HCT116 (cell line): ENCODE measurements around the gene MPHOSPH10. TPM values are rescaled to one million over a fixed set of nuclear protein-coding genes. Genes with fewer than 3 reads are reported as not detected.

Experiments used
- ATAC-seq: fragments of 200-7000 bp; cut with Tn5 transposase; 2 replicates; pipeline ENCODE4 v1.9.1; 2020; ENCODE audit warnings: mild to moderate bottlenecking, moderate library complexity
- BruUV-seq: library from RNA; stranded (reverse); fragments of 400-500 nt; replicated peaks from 2 replicates; lab custom pipeline; 2021; lab: Mats Ljungman, UMichigan
- CTCF ChIA-PET: fragments of 300-600 bp; sonication (Branson Sonifier 250); formaldehyde crosslinking; loops from one replicate; lab custom pipeline; 2021; ENCODE audit warnings: antibody characterized with exemption; lab: Charles Lee
- POLR2A ChIA-PET: fragments of 300-600, 350-600 bp; sonication (Branson Sonifier 250); formaldehyde crosslinking; loops from one replicate; lab custom pipeline; 2021; ENCODE audit warnings: antibody characterized with exemption; lab: Charles Lee
- RAD21 ChIA-PET, 2 experiments: fragments of 300-600 bp; sonication (Branson Sonifier 250); formaldehyde crosslinking; loops; one replicate each; lab custom pipeline; 2023; ENCODE audit warnings: low total read pairs in 2 of 2; ENCODE audit not compliant: uncharacterized antibody in 2 of 2, unreplicated experiment in 2 of 2, low non-redundant PET in 1 of 2; lab: Charles Lee
- DNase-seq: peaks from one replicate; pipeline ENCODE4 v3.0.0-alpha.2; 2010; ENCODE audit warnings: low read depth, low spot score
- H2AFZ ChIP-seq: fragments of 200-600 bp; shearing (Covaris generic), sonication (generic); 2 replicates; pipeline ENCODE4 v1.6.1; 2017; ENCODE audit warnings: low read depth, mixed run types, mixed read lengths, antibody characterized with exemption, low read length; ENCODE audit not compliant: poor library complexity, severe bottlenecking
- H3K27ac ChIP-seq: 2 replicates; pipeline ENCODE4 v1.5.1; 2012; ENCODE audit warnings: low read depth, low read length
- H3K27me3 ChIP-seq: fragments of 200-600 bp; sonication (generic); 2 replicates; pipeline ENCODE4 v1.6.1; 2016; ENCODE audit warnings: mixed run types, low read length, mixed read lengths; ENCODE audit not compliant: insufficient read depth
- H3K36me3 ChIP-seq, 2 experiments: fragments of 200-500 bp in 1 of 2; fragments of 200-600 bp in 1 of 2; sonication (Bioruptor generic) in 1 of 2; sonication (generic) in 1 of 2; 2 replicates each; pipeline versions ENCODE4 v1.5.1 to v1.6.1; 2014 to 2016; ENCODE audit warnings: low read length in 2 of 2, inconsistent platforms in 1 of 2, mixed read lengths in 1 of 2, mixed run types in 1 of 2; ENCODE audit not compliant: insufficient read depth in 2 of 2, control insufficient read depth in 1 of 2
- H3K4me1 ChIP-seq, 2 experiments: fragments of 200-600 bp in 1 of 2; sonication (generic) in 1 of 2; 2 replicates each; pipeline versions ENCODE4 v1.5.1 to v1.6.1; 2012 to 2017; ENCODE audit warnings: low read length in 2 of 2, inconsistent platforms in 1 of 2, mild to moderate bottlenecking in 1 of 2, mixed read lengths in 1 of 2, mixed run types in 1 of 2, moderate library complexity in 1 of 2; ENCODE audit not compliant: insufficient read depth in 2 of 2, control insufficient read depth in 1 of 2
- H3K4me2 ChIP-seq: fragments of 200-600 bp; sonication (generic); 2 replicates; pipeline ENCODE4 v1.6.1; 2017; ENCODE audit warnings: mixed run types, low read length, mixed read lengths
- H3K4me3 ChIP-seq, 2 experiments: fragments of 200-600 bp in 1 of 2; sonication (generic) in 1 of 2; replicated peaks in 1 of 2; 2 replicates each; pipeline ENCODE4 v1.5.1; 2011 to 2016; ENCODE audit warnings: low read length in 2 of 2, control low read depth in 1 of 2, low read depth in 1 of 2, mild to moderate bottlenecking in 1 of 2, mixed read lengths in 1 of 2, mixed run types in 1 of 2
- H3K79me2 ChIP-seq: fragments of 200-600 bp; sonication (generic); 2 replicates; pipeline ENCODE4 v1.6.1; 2017; ENCODE audit warnings: mild to moderate bottlenecking, mixed run types, low read length, moderate library complexity, mixed read lengths; ENCODE audit not compliant: insufficient read depth
- H3K9ac ChIP-seq: fragments of 200-600 bp; sonication (generic); 2 replicates; pipeline ENCODE4 v1.6.1; 2016; ENCODE audit warnings: low read length, mixed read lengths
- H3K9me2 ChIP-seq: fragments of 200-600 bp; sonication (generic), shearing (Covaris generic); 2 replicates; pipeline ENCODE4 v1.6.1; 2017; ENCODE audit warnings: mixed run types, mild to moderate bottlenecking, moderate library complexity; ENCODE audit not compliant: insufficient read depth
- H3K9me3 ChIP-seq, 2 experiments: fragments of 200-500 bp in 1 of 2; fragments of 200-600 bp in 1 of 2; sonication (Bioruptor generic) in 1 of 2; sonication (generic) in 1 of 2; 2 replicates each; pipeline ENCODE4 v1.6.1; 2014 to 2017; ENCODE audit warnings: low read length in 2 of 2, mixed read lengths in 2 of 2, inconsistent platforms in 1 of 2, low read depth in 1 of 2, mild to moderate bottlenecking in 1 of 2, mixed run types in 1 of 2, moderate library complexity in 1 of 2; ENCODE audit not compliant: control insufficient read depth in 1 of 2, insufficient read depth in 1 of 2
- H4K20me1 ChIP-seq: fragments of 200-600 bp; sonication (generic), shearing (Covaris generic); 2 replicates; pipeline ENCODE4 v1.6.1; 2017; ENCODE audit warnings: mixed run types, mild to moderate bottlenecking, moderate library complexity; ENCODE audit not compliant: insufficient read depth
- ATF3 ChIP-seq: IDR thresholded peaks from 2 replicates; pipeline ENCODE4 v1.6.1; 2012
- CBX3 ChIP-seq: IDR thresholded peaks from 2 replicates; pipeline ENCODE4 v1.6.1; 2012; ENCODE audit warnings: low read depth
- CTCF ChIP-seq, 3 experiments: fragments of 200-600 bp in 1 of 3; sonication (generic) in 1 of 3; IDR thresholded peaks in 2 of 3; conservative IDR thresholded peaks in 1 of 3; 2 replicates each; pipeline ENCODE4 v1.5.1; 2012 to 2017; ENCODE audit warnings: low read depth in 2 of 3, low read length in 2 of 3, antibody characterized with exemption in 1 of 3, borderline replicate concordance in 1 of 3, control low read depth in 1 of 3, mild to moderate bottlenecking in 1 of 3, mixed read lengths in 1 of 3, mixed run types in 1 of 3, moderate library complexity in 1 of 3; ENCODE audit not compliant: insufficient read depth in 1 of 3
- EGR1 ChIP-seq: IDR thresholded peaks from 2 replicates; pipeline ENCODE4 v1.6.1; 2012; ENCODE audit warnings: low read depth
- EZH2phosphoT487 ChIP-seq: fragments of 200-600 bp; IDR thresholded peaks from 2 replicates; pipeline ENCODE4 v1.6.1; 2018; ENCODE audit warnings: antibody characterized with exemption, borderline replicate concordance
- JUND ChIP-seq: IDR thresholded peaks from 2 replicates; pipeline ENCODE4 v1.6.1; 2012
- RAD21 ChIP-seq: IDR thresholded peaks from 2 replicates; pipeline ENCODE4 v1.6.1; 2012; ENCODE audit warnings: low read depth, mild to moderate bottlenecking
- SP1 ChIP-seq: IDR thresholded peaks from 2 replicates; pipeline ENCODE4 v1.6.1; 2012; ENCODE audit warnings: low read depth
- TCF7L2 ChIP-seq: IDR thresholded peaks from 2 replicates; pipeline ENCODE4 v1.7.0; 2011; ENCODE audit warnings: borderline replicate concordance, inconsistent platforms; ENCODE audit not compliant: insufficient read depth, insufficient read length; ENCODE audit errors: extremely low read depth
- YY1 ChIP-seq: IDR thresholded peaks from 2 replicates; pipeline ENCODE4 v1.6.1; 2011; ENCODE audit warnings: low read length, low read depth, moderate library complexity, mild to moderate bottlenecking; ENCODE audit not compliant: insufficient replicate concordance; ENCODE audit errors: extremely low read depth
- ZFX ChIP-seq: fragments of 450-650 bp; IDR thresholded peaks from 2 replicates; pipeline ENCODE4 v1.6.1; 2017
- ZNF274 ChIP-seq: fragments of 200-500 bp; sonication (Bioruptor generic); IDR thresholded peaks from 2 replicates; pipeline ENCODE4 v1.6.1; 2014; ENCODE audit warnings: mild to moderate bottlenecking, low read depth, low read length, inconsistent platforms
- intact Hi-C: fragments of 100-400 bp; cut with micrococcal nuclease; formaldehyde crosslinking; loops from 2 replicates; pipeline ENCODE4 v1.10.0; 2022
- total RNA-seq: library from RNA; stranded (reverse); gene quantifications from one replicate; pipeline ENCODE4 v1.2.1, GENCODE V29; 2021; ENCODE audit not compliant: unreplicated experiment
- TF ChIP-seq, protein P1 (sequence below): IDR thresholded peaks from 2 replicates; pipeline ENCODE4 v1.6.1; 2011; ENCODE audit warnings: mild to moderate bottlenecking, low read length, moderate library complexity; ENCODE audit not compliant: insufficient replicate concordance; ENCODE audit errors: extremely low read depth

Gene MPHOSPH10
- total RNA-seq, 1 experiment from 2014 or later, result 36.7 TPM

- no peak for TF ChIP-seq ZFX
These were observed 25.4 kb downstream of the MPHOSPH10 start (continued) for GRCh38 chr2:71155846-71156245.

- Histone ChIP-seq H3K27me3 (no peaks in the 10 kb centered on the region), H4K20me1 (no peaks in the 10 kb centered on the region), H3K27ac (no peak overlapping the region), H3K36me3 (no peaks in the 10 kb centered on the region), H3K4me1 (no peaks in the 10 kb centered on the region), H3K4me3 (no peak overlapping the region), H3K4me2 (0 out of 2 replicates have a peak overlapping the region, but pooled peaks have one; percentile 29), H3K9me2 (no peaks in the 10 kb centered on the region), H3K79me2 (no peaks in the 10 kb centered on the region), H3K9me3 (no peaks in the 10 kb centered on the region), H2AFZ (no peak overlapping the region), H3K9ac (no peak overlapping the region)
- ChIA-PET POLR2A (no interaction called here), CTCF (interaction anchor here (1.1 to 3.5 kb wide), 3 partner anchors 56 to 143 kb away, joined by 4 to 16 read pairs (median 8); no protein-coding TSS in a partner anchor), RAD21 (no interaction called here)
- BruUV-seq, result no TSS peak
- intact Hi-C loops, result loop anchor here (2.0 kb wide), 1 partner anchor 126 kb away; no protein-coding TSS in a partner anchor
- DNase-seq (no peak), ATAC-seq (no peak)
- TF ChIP-seq YY1, result no peak
- no peak for TF ChIP-seq ATF3
- TF ChIP-seq JUND, result no peak
- TF ChIP-seq CBX3, result no peak
- no peak for TF ChIP-seq TCF7L2
- TF ChIP-seq EZH2phosphoT487, result no peak
- TF ChIP-seq ZFX, result no peak
- TF ChIP-seq SP1, result no peak
- TF ChIP-seq, protein P1, sequence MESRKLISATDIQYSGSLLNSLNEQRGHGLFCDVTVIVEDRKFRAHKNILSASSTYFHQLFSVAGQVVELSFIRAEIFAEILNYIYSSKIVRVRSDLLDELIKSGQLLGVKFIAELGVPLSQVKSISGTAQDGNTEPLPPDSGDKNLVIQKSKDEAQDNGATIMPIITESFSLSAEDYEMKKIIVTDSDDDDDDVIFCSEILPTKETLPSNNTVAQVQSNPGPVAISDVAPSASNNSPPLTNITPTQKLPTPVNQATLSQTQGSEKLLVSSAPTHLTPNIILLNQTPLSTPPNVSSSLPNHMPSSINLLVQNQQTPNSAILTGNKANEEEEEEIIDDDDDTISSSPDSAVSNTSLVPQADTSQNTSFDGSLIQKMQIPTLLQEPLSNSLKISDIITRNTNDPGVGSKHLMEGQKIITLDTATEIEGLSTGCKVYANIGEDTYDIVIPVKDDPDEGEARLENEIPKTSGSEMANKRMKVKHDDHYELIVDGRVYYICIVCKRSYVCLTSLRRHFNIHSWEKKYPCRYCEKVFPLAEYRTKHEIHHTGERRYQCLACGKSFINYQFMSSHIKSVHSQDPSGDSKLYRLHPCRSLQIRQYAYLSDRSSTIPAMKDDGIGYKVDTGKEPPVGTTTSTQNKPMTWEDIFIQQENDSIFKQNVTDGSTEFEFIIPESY, result no peak
- TF ChIP-seq CTCF (IDR thresholded peaks at IDR 0.05 in 2 of 3, conservative IDR thresholded peaks at IDR 0.05 in 1 of 3; ENCODE audit: borderline replicate concordance in 1 of 3, insufficient read depth in 1 of 3, low read depth in 2 of 3, low read length in 2 of 3), result no peak
- no peak for TF ChIP-seq RAD21
- TF ChIP-seq ZNF274, result no peak
- no peak for TF ChIP-seq EGR1
These were observed 26.1 kb downstream of the MPHOSPH10 start for GRCh38 chr2:71156573-71156972.
